OCI-LY7 (cell line): Measurements from ENCODE around the gene LINC01488. TPM values are rescaled to one million over a fixed set of nuclear protein-coding genes. Genes with fewer than 3 reads are reported as not detected.

Experiments used
- BruUV-seq: library from RNA; stranded (reverse); fragments of 400-500 nt; replicated peaks from 2 replicates; lab custom pipeline; 2021; lab: Mats Ljungman, UMichigan
- CTCF ChIA-PET: fragments of 300-600 bp; sonication (Branson Sonifier 250); formaldehyde crosslinking; loops from one replicate; lab custom pipeline; 2022; ENCODE audit warnings: antibody characterized with exemption; ENCODE audit not compliant: unreplicated experiment; lab: Charles Lee
- POLR2A ChIA-PET: fragments of 300-600 bp; sonication (Branson Sonifier 250); formaldehyde crosslinking; loops from one replicate; lab custom pipeline; 2022; ENCODE audit warnings: antibody characterized with exemption; lab: Charles Lee
- DNase-seq: peaks from one replicate; pipeline ENCODE4 v3.0.0-alpha.2; 2015; ENCODE audit warnings: low spot score
- H2AFZ ChIP-seq: fragments of 200-600 bp; sonication (generic), shearing (Covaris generic); 2 replicates; pipeline ENCODE4 v1.6.1; 2014; ENCODE audit warnings: mild to moderate bottlenecking, antibody characterized with exemption, low read length, moderate library complexity
- H3K27ac ChIP-seq: fragments of 200-600 bp; sonication (generic); 2 replicates; pipeline ENCODE4 v1.5.1; 2014; ENCODE audit warnings: mixed run types, low read depth, mild to moderate bottlenecking, moderate library complexity, low read length, inconsistent platforms; ENCODE audit not compliant: poor library complexity, severe bottlenecking
- H3K36me3 ChIP-seq: fragments of 200-600 bp; sonication (generic); 2 replicates; pipeline ENCODE4 v1.6.1; 2014; ENCODE audit warnings: mild to moderate bottlenecking, antibody characterized with exemption, low read length, moderate library complexity, mixed read lengths; ENCODE audit not compliant: insufficient read depth
- H3K4me1 ChIP-seq: fragments of 200-600 bp; sonication (generic); 2 replicates; pipeline ENCODE4 v1.5.1; 2014; ENCODE audit warnings: mild to moderate bottlenecking, low read length; ENCODE audit not compliant: insufficient read depth, poor library complexity, severe bottlenecking
- H3K4me2 ChIP-seq: fragments of 200-600 bp; sonication (generic); 2 replicates; pipeline ENCODE4 v1.6.1; 2014; ENCODE audit warnings: mild to moderate bottlenecking, low read length
- H3K4me3 ChIP-seq: fragments of 200-600 bp; sonication (generic); 2 replicates; pipeline ENCODE4 v1.5.1; 2014; ENCODE audit warnings: mild to moderate bottlenecking, low read depth, low read length; ENCODE audit not compliant: poor library complexity, severe bottlenecking
- H3K79me2 ChIP-seq: fragments of 200-600 bp; sonication (generic); 2 replicates; pipeline ENCODE4 v1.6.1; 2016; ENCODE audit warnings: low read depth, mild to moderate bottlenecking, low read length, moderate library complexity, mixed read lengths; ENCODE audit not compliant: insufficient read depth
- H3K9me2 ChIP-seq: fragments of 200-600 bp; sonication (generic); 2 replicates; pipeline ENCODE4 v1.6.1; 2016; ENCODE audit warnings: mild to moderate bottlenecking, low read length, mixed read lengths; ENCODE audit not compliant: insufficient read depth
- H3K9me3 ChIP-seq: fragments of 200-600 bp; sonication (generic); 2 replicates; pipeline ENCODE4 v1.6.1; 2014; ENCODE audit warnings: mild to moderate bottlenecking, mixed run types, low read length, mixed read lengths
- H4K20me1 ChIP-seq: fragments of 200-600 bp; sonication (generic); 2 replicates; pipeline ENCODE4 v1.6.1; 2014; ENCODE audit warnings: mild to moderate bottlenecking, antibody characterized with exemption, low read length, moderate library complexity, mixed read lengths; ENCODE audit not compliant: insufficient read depth
- CTCF ChIP-seq: fragments of 200-600 bp; sonication (generic); conservative IDR thresholded peaks from 2 replicates; pipeline ENCODE4 v1.5.1; 2014; ENCODE audit warnings: mild to moderate bottlenecking, antibody characterized with exemption, low read length, moderate library complexity, mixed read lengths
- EZH2phosphoT487 ChIP-seq: fragments of 200-600 bp; sonication (generic); IDR thresholded peaks from 2 replicates; pipeline ENCODE4 v1.6.1; 2018; ENCODE audit warnings: low read depth, borderline replicate concordance, mild to moderate bottlenecking, mixed run types, antibody characterized with exemption, low read length, moderate library complexity, mixed read lengths
- intact Hi-C: fragments of 100-400 bp; cut with micrococcal nuclease; formaldehyde crosslinking; loops from one replicate; pipeline ENCODE4 v1.10.0; 2022; ENCODE audit not compliant: unreplicated experiment
- total RNA-seq, 2 experiments: library from RNA; depleted of rRNA in 1 of 2; stranded (reverse); fragments of >200 nt in 1 of 2; shearing (Covaris generic) in 1 of 2; gene quantifications; 2 replicates each; pipeline ENCODE4 v1.2.3, GENCODE V29; 2014 to 2022

LINC01488 gene
- total RNA-seq, 2 experiments from 2014 or later = not detected

GRCh38 chr11:69459848-69460539 is 21.5 kb upstream of the LINC01488 start:
- H3K4me3 ChIP-seq = no peak overlapping the region
- DNase-seq = no peak
- no peak overlapping the region for H3K27ac ChIP-seq
- no peak for TF ChIP-seq CTCF
- no peak for TF ChIP-seq EZH2phosphoT487
- no peaks in the 10 kb centered on the region for H3K9me3 ChIP-seq
- no peaks in the 10 kb centered on the region for H3K36me3 ChIP-seq
- H3K79me2 ChIP-seq = no peaks in the 10 kb centered on the region
- POLR2A ChIA-PET = interaction anchor here (0.6 kb wide), 1 partner anchor 13 kb away, joined by 3 read pairs; no protein-coding TSS in a partner anchor
- H2AFZ ChIP-seq = no peak overlapping the region
- intact Hi-C loops = no loop called here
- CTCF ChIA-PET = no interaction called here
- H3K4me2 ChIP-seq = no peak overlapping the region
- no TSS peak for BruUV-seq
- H3K4me1 ChIP-seq = no peaks in the 10 kb centered on the region
- no peaks in the 10 kb centered on the region for H3K9me2 ChIP-seq
- no peaks in the 10 kb centered on the region for H4K20me1 ChIP-seq

GRCh38 chr11:69460540-69461257 is 20.8 kb upstream of the LINC01488 start:
- H3K4me2 ChIP-seq = no peak overlapping the region
- no TSS peak for BruUV-seq
- POLR2A ChIA-PET = interaction anchor here (0.6 kb wide), 1 partner anchor 12 kb away, joined by 3 read pairs; no protein-coding TSS in a partner anchor
- no peaks in the 10 kb centered on the region for H3K4me1 ChIP-seq
- H3K9me3 ChIP-seq = no peaks in the 10 kb centered on the region
- no peak overlapping the region for H3K27ac ChIP-seq
- H4K20me1 ChIP-seq = no peaks in the 10 kb centered on the region
- CTCF ChIA-PET = no interaction called here
- no peak overlapping the region for H2AFZ ChIP-seq
- no peak for TF ChIP-seq CTCF
- no peak for TF ChIP-seq EZH2phosphoT487
- H3K4me3 ChIP-seq = no peak overlapping the region
- no peaks in the 10 kb centered on the region for H3K36me3 ChIP-seq
- H3K9me2 ChIP-seq = no peaks in the 10 kb centered on the region
- no peak for DNase-seq
- H3K79me2 ChIP-seq = no peaks in the 10 kb centered on the region
- intact Hi-C loops = no loop called here
